Measurements from ENCODE around the gene PKDCC.
"Not testable (repeated sequence)": the region's sequence is repeated elsewhere in the genome, so short reads cannot be mapped to it uniquely, and the experiment has no call there.

Gene PKDCC

DNA sequence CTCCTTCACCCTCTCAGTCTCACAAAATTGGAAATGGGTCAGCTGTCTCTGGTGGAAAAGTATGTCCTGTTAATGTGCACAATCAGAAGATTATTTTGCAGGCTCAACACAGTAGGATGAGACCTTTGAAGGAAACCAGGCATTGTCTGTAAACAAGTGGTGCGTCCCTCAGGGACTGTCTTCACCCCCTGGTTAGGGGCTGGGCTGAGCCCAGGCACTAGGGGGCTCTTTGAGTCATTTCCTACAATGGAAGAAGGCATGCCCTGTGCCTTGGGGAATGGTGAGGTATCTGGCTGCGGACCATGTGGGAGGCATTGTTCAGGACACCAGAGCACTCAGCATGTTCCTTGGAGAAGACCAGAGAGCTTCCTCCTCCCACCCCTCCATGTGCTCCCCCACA, 26.8 kb downstream of the PKDCC start:
- no peak overlapping the region for H3K4me3 Mint-ChIP-seq
- no peaks in the 10 kb centered on the region for H3K9me3 Mint-ChIP-seq

GRCh38 chr2:42076357-42077225, 28.8 kb downstream of the PKDCC start:
- no peaks in the 10 kb centered on the region for H3K9me3 Mint-ChIP-seq
- no peak for DNase-seq (ENCODE audit: low spot score)
- H3K36me3 Mint-ChIP-seq (ENCODE audit: low read depth), result no peaks in the 10 kb centered on the region
- H3K4me1 Mint-ChIP-seq (ENCODE audit: low read depth), result no peaks in the 10 kb centered on the region
- H3K27me3 Mint-ChIP-seq (ENCODE audit: low read depth), result peaks cover 6% of the 10 kb centered on the region
- no peak overlapping the region for H3K27ac Mint-ChIP-seq
- H3K4me3 Mint-ChIP-seq, result no peak overlapping the region

More for the DNA sequence above, 26.8 kb downstream of the PKDCC start:
- no peak for DNase-seq (ENCODE audit: low spot score)
- no peaks in the 10 kb centered on the region for H3K4me1 Mint-ChIP-seq (ENCODE audit: low read depth)
- H3K36me3 Mint-ChIP-seq (ENCODE audit: low read depth), result no peaks in the 10 kb centered on the region
- H3K27ac Mint-ChIP-seq, result no peak overlapping the region
- H3K27me3 Mint-ChIP-seq (ENCODE audit: low read depth), result peaks cover 2% of the 10 kb centered on the region

- H3K4me3 Mint-ChIP-seq, result no peak overlapping the region
- H3K4me1 Mint-ChIP-seq (ENCODE audit: low read depth), result no peaks in the 10 kb centered on the region
- no peaks in the 10 kb centered on the region for H3K9me3 Mint-ChIP-seq
- H3K27ac Mint-ChIP-seq, result no peak overlapping the region
- DNase-seq (ENCODE audit: low spot score), result no peak
- H3K36me3 Mint-ChIP-seq (ENCODE audit: low read depth), result no peaks in the 10 kb centered on the region
- H3K27me3 Mint-ChIP-seq (ENCODE audit: low read depth), result peaks cover 8% of the 10 kb centered on the region
Measured at GRCh38 chr2:42077343-42077742, 29.5 kb downstream of the PKDCC start.

GRCh38 chr2:42079737-42080287, 32.0 kb downstream of the PKDCC start:
- H3K27ac Mint-ChIP-seq, result no peak overlapping the region
- no peak for DNase-seq (ENCODE audit: low spot score)
- H3K4me3 Mint-ChIP-seq, result no peak overlapping the region
- no peaks in the 10 kb centered on the region for H3K36me3 Mint-ChIP-seq (ENCODE audit: low read depth)
- peaks cover 2% of the 10 kb centered on the region for H3K4me1 Mint-ChIP-seq (ENCODE audit: low read depth)
- H3K9me3 Mint-ChIP-seq, result no peaks in the 10 kb centered on the region
- H3K27me3 Mint-ChIP-seq (ENCODE audit: low read depth), result peaks cover 16% of the 10 kb centered on the region

DNA sequence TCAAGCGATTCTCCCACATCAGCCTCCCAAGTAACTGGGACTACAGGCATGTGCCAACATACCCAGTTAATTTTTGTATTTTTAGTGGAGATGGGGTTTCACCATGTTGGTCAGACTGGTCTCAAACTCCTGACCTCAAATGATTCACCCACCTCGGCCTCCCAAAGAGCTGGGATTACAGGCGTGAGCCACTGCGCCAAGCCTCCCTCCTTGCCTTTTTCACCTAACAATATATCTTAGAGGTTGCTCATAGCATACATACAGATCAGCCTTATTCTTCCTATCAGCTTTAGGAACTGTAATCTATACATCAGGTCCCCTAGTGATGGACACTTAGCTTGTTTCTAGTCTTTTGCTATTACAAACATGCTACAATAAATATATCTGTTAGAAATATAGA, 33.3 kb downstream of the PKDCC start:
- H3K4me1 Mint-ChIP-seq (ENCODE audit: low read depth); H3K4me3 Mint-ChIP-seq; DNase-seq (ENCODE audit: low spot score); H3K9me3 Mint-ChIP-seq; H3K27ac Mint-ChIP-seq; H3K36me3 Mint-ChIP-seq (ENCODE audit: low read depth): not testable (repeated sequence)
- peaks cover 23% of the 10 kb centered on the region for H3K27me3 Mint-ChIP-seq (ENCODE audit: low read depth)

DNA sequence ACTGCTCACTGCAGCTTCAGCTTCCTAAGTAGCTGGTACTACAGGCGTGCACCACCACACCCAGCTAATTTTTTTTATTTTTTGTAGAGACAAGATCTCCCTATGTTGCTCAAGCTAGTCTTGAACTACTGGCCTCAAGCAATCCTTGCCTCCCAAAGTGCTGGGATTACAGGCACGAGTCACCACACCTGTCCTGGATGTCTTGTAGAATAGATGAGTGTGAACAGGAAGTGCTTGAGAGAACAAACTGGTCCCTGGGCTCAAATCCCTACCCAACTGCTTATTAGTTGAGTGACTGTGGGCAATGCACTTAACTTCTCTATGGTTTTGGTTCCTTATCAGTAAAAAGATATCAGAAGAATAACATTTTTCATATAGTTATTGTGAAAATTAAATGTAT, 34.2 kb downstream of the PKDCC start:
- Mint-ChIP-seq H3K4me1 (ENCODE audit: low read depth) (peaks cover 8% of the 10 kb centered on the region), H3K36me3 (ENCODE audit: low read depth) (no peaks in the 10 kb centered on the region), H3K27ac (no peak overlapping the region), H3K9me3 (no peaks in the 10 kb centered on the region), H3K4me3 (no peak overlapping the region), H3K27me3 (ENCODE audit: low read depth) (peaks cover 29% of the 10 kb centered on the region)
- DNase-seq (ENCODE audit: low spot score), result no peak

DNA sequence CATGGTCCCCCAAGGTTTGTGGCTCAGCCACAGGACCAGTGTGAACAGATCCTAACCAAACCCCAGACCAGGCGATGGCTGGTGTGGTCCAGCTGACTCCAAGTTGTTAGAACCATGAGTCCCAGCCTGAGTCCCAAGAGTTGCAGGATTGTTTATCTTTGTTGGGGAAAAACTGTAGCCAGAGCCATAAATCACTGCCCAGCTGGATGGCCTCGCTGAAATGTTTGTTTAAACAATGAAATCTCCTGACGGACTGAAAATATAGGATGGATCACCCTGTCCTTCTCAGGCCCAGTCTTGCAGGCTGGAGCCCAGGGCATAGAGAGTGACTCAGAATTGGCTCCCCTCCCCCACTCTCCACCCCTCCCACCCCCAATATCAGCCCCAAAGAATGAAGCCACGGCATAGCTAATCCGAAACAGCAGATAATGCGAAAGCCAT, 36.4 kb downstream of the PKDCC start:
- no peak for DNase-seq (ENCODE audit: low spot score)
- no peak overlapping the region for H3K4me3 Mint-ChIP-seq
- H3K4me1 Mint-ChIP-seq (ENCODE audit: low read depth), result peaks cover 8% of the 10 kb centered on the region
- H3K9me3 Mint-ChIP-seq, result no peaks in the 10 kb centered on the region
- H3K27ac Mint-ChIP-seq, result no peak overlapping the region
- H3K27me3 Mint-ChIP-seq (ENCODE audit: low read depth), result peaks cover 29% of the 10 kb centered on the region
- H3K36me3 Mint-ChIP-seq (ENCODE audit: low read depth), result no peaks in the 10 kb centered on the region

GRCh38 chr2:42085070-42085469, 37.2 kb downstream of the PKDCC start:
- Mint-ChIP-seq H3K27ac (peak overlapping the region; percentile 18), H3K27me3 (ENCODE audit: low read depth) (peaks cover 27% of the 10 kb centered on the region)
- DNase-seq (ENCODE audit: low spot score); H3K36me3 Mint-ChIP-seq (ENCODE audit: low read depth); H3K4me1 Mint-ChIP-seq (ENCODE audit: low read depth); H3K9me3 Mint-ChIP-seq; H3K4me3 Mint-ChIP-seq: not testable (repeated sequence)

DNA sequence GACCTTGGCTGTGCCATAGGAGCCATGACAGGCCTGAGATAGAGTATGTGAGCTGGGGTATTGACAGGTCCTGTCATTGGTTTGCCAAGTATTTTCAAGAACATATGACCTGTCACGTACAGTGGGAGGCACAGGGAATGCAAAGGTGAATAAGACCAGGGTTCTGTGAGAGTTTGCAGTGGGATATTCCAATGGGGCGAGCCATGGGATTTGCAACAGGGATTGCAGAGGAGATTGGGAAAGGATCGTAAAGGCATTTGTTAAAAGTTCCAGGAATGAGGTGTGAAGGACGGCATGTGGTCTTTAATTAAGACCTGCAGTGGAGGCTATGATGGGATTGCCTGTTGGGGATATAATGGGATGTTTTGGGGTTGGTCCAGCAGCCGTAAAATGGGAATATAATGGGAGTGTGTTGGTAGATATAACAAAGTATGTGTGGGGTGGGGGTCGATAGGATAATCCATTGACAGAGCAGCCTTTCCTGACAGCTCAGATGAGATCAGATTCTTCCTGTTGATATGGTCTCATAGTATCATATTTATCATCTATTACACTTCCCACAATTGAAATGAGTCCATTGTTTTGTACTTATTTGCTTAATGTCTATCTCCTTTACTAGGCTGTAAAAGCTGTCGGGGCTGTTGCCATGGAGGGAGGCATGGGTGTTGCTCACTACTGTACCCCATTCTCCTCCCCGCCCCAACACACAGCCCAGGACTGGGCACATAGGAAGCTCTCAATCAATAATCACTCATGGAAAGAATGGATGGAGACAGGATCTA, 38.1 kb downstream of the PKDCC start:
- Mint-ChIP-seq H3K4me3 (no peak overlapping the region), H3K27me3 (ENCODE audit: low read depth) (peaks cover 31% of the 10 kb centered on the region), H3K4me1 (ENCODE audit: low read depth) (peaks cover 8% of the 10 kb centered on the region), H3K27ac (no peak overlapping the region), H3K36me3 (ENCODE audit: low read depth) (no peaks in the 10 kb centered on the region), H3K9me3 (no peaks in the 10 kb centered on the region)
- no peak for DNase-seq (ENCODE audit: low spot score)

GRCh38 chr2:42086500-42086953, 38.7 kb downstream of the PKDCC start:
- no peak for DNase-seq (ENCODE audit: low spot score)
- H3K9me3 Mint-ChIP-seq, result no peaks in the 10 kb centered on the region
- no peaks in the 10 kb centered on the region for H3K36me3 Mint-ChIP-seq (ENCODE audit: low read depth)
- H3K27me3 Mint-ChIP-seq (ENCODE audit: low read depth), result peaks cover 35% of the 10 kb centered on the region
- H3K4me1 Mint-ChIP-seq (ENCODE audit: low read depth), result peaks cover 8% of the 10 kb centered on the region
- no peak overlapping the region for H3K4me3 Mint-ChIP-seq
- no peak overlapping the region for H3K27ac Mint-ChIP-seq

- Mint-ChIP-seq H3K9me3 (no peaks in the 10 kb centered on the region), H3K27me3 (ENCODE audit: low read depth) (peaks cover 41% of the 10 kb centered on the region), H3K36me3 (ENCODE audit: low read depth) (no peaks in the 10 kb centered on the region), H3K4me1 (ENCODE audit: low read depth) (peaks cover 8% of the 10 kb centered on the region), H3K27ac (no peak overlapping the region), H3K4me3 (no peak overlapping the region)
- no peak for DNase-seq (ENCODE audit: low spot score)
Measured at GRCh38 chr2:42087137-42087856, 39.5 kb downstream of the PKDCC start.

DNA sequence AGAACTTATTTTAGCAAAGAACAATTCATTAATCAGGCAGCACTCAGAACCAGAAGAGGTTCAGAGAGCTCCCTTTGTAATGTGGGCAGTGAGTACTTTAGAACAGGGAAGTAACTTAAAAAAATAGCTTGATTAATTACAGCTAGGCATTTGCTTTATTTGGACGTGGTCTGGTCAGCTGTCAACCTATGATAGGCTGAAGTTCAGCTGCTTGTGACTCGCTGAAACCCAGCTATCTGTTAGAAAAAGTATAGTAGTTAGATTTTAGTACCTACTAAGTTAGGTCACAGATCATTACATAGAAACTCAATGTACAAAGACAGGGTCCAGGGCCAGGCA, 40.0 kb downstream of the PKDCC start:
- Mint-ChIP-seq H3K9me3 (no peaks in the 10 kb centered on the region), H3K4me1 (ENCODE audit: low read depth) (peaks cover 8% of the 10 kb centered on the region), H3K27ac (no peak overlapping the region), H3K36me3 (ENCODE audit: low read depth) (no peaks in the 10 kb centered on the region), H3K27me3 (ENCODE audit: low read depth) (peaks cover 43% of the 10 kb centered on the region), H3K4me3 (no peak overlapping the region)
- DNase-seq (ENCODE audit: low spot score), result no peak

- no peaks in the 10 kb centered on the region for H3K9me3 Mint-ChIP-seq
- H3K4me3 Mint-ChIP-seq, result no peak overlapping the region
- no peaks in the 10 kb centered on the region for H3K36me3 Mint-ChIP-seq (ENCODE audit: low read depth)
- DNase-seq (ENCODE audit: low spot score), result peak; percentile 63
- peaks cover 6% of the 10 kb centered on the region for H3K4me1 Mint-ChIP-seq (ENCODE audit: low read depth)
- no peak overlapping the region for H3K27ac Mint-ChIP-seq
- peaks cover 52% of the 10 kb centered on the region for H3K27me3 Mint-ChIP-seq (ENCODE audit: low read depth)
Measured at GRCh38 chr2:42089340-42089925, 41.6 kb downstream of the PKDCC start.
